B cell (primary cell): Measurements from ENCODE around the gene AKAP6. TPM values are rescaled to one million over a fixed set of nuclear protein-coding genes. Genes with fewer than 3 reads are reported as not detected.

Experiments used
- ATAC-seq: fragments of 200-7000 bp; cut with Tn5 transposase; one replicate; pipeline ENCODE4 v1.10.0; 2021; ENCODE audit warnings: low read depth, mild to moderate bottlenecking, moderate number of reproducible peaks, moderate library complexity
- CTCF ChIA-PET: fragments of 350-600 bp; sonication (Branson Sonifier 250); formaldehyde crosslinking; loops from one replicate; lab custom pipeline; 2021; ENCODE audit warnings: antibody characterized with exemption, inconsistent platforms; lab: Charles Lee
- POLR2A ChIA-PET: fragments of 350-600 bp; sonication (Branson Sonifier 250); formaldehyde crosslinking; loops from one replicate; lab custom pipeline; 2021; ENCODE audit warnings: antibody characterized with exemption; lab: Charles Lee
- DNase-seq: peaks from one replicate; pipeline ENCODE4 v3.0.0; 2013
- H2AFZ ChIP-seq: 2 replicates; pipeline ENCODE4 v1.6.1; 2012; ENCODE audit warnings: mild to moderate bottlenecking, low read depth, low read length; ENCODE audit not compliant: insufficient read depth, poor library complexity, severe bottlenecking
- H3K27ac ChIP-seq, 2 donors: 1 replicate in 1 of 2; 2 replicates in 1 of 2; pipeline ENCODE4 v1.5.1; 2012 to 2013; ENCODE audit warnings: low read length in 2 of 2, mild to moderate bottlenecking in 2 of 2, moderate library complexity in 1 of 2
- H3K27me3 ChIP-seq, 4 experiments: fragments of 200-600 bp in 1 of 4; sonication (generic) in 1 of 4; replicated peaks in 1 of 4; 1 replicate in 2 of 4; 2 replicates in 2 of 4; pipeline versions ENCODE4 v1.6.1 to v1.7.0; 2013 to 2016; ENCODE audit warnings: low read length in 3 of 4, mild to moderate bottlenecking in 2 of 4, mixed read lengths in 1 of 4, moderate library complexity in 1 of 4; ENCODE audit not compliant: insufficient read depth in 4 of 4, control insufficient read depth in 3 of 4; ENCODE audit errors: control extremely low read depth in 1 of 4
- H3K36me3 ChIP-seq, 2 experiments: replicated peaks in 1 of 2; 1 replicate in 1 of 2; 2 replicates in 1 of 2; pipeline versions ENCODE4 v1.6.1 to v1.7.1; 2013; ENCODE audit warnings: low read length in 1 of 2; ENCODE audit not compliant: insufficient read depth in 2 of 2, control insufficient read depth in 1 of 2; ENCODE audit errors: control extremely low read depth in 1 of 2, extremely low read depth in 1 of 2
- H3K4me1 ChIP-seq, 2 donors: fragments of 200-600 bp in 1 of 2; sonication (generic) in 1 of 2; 1 replicate in 1 of 2; 2 replicates in 1 of 2; pipeline versions ENCODE4 v1.5.1 to v1.6.1; 2013 to 2017; ENCODE audit warnings: low read length in 2 of 2; ENCODE audit not compliant: control insufficient read depth in 2 of 2, insufficient read depth in 2 of 2
- H3K4me2 ChIP-seq: replicated peaks from 2 replicates; pipeline ENCODE3; 2012; ENCODE audit warnings: mild to moderate bottlenecking, low read depth, low read length; ENCODE audit not compliant: poor library complexity, severe bottlenecking
- H3K4me3 ChIP-seq, 5 experiments: fragments of 200-600 bp in 1 of 5; sonication (generic) in 1 of 5; 1 replicate in 3 of 5; 2 replicates in 2 of 5; pipeline versions ENCODE4 v1.5.1 to v1.7.0; 2011 to 2016; ENCODE audit warnings: low read length in 4 of 5, mild to moderate bottlenecking in 4 of 5, low read depth in 2 of 5, control low read depth in 1 of 5, moderate library complexity in 1 of 5; ENCODE audit not compliant: insufficient read depth in 1 of 5; ENCODE audit errors: control extremely low read depth in 1 of 5, extremely low read depth in 1 of 5
- H3K79me2 ChIP-seq: fragments of 200-600 bp; sonication (generic); one replicate; pipeline ENCODE4 v1.6.0; 2016; ENCODE audit warnings: low read length; ENCODE audit not compliant: control insufficient read depth, insufficient read depth
- H3K9ac ChIP-seq: fragments of 200-600 bp; sonication (generic); 2 replicates; pipeline ENCODE4 v1.6.1; 2017; ENCODE audit warnings: mild to moderate bottlenecking, low read length, moderate library complexity
- H3K9me3 ChIP-seq, 3 donors: one replicate each; pipeline versions ENCODE4 v1.6.1 to v1.7.1; 2013; ENCODE audit warnings: low read length in 2 of 3; ENCODE audit not compliant: control insufficient read depth in 2 of 3, insufficient read depth in 1 of 3; ENCODE audit errors: control extremely low read depth in 1 of 3
- H4K20me1 ChIP-seq: 2 replicates; pipeline ENCODE4 v1.6.0; 2012; ENCODE audit warnings: mild to moderate bottlenecking, low read length; ENCODE audit not compliant: insufficient read depth, control insufficient read depth, poor library complexity, severe bottlenecking
- H3K27ac Mint-ChIP-seq: one replicate; pipeline ENCODE4 v1.8.0; 2021; ENCODE audit warnings: mixed read lengths
- H3K27me3 Mint-ChIP-seq: one replicate; pipeline ENCODE4 v1.8.0; 2021; ENCODE audit warnings: mixed read lengths
- H3K4me1 Mint-ChIP-seq: one replicate; pipeline ENCODE4 v1.8.0; 2021; ENCODE audit warnings: mixed read lengths
- H3K4me3 Mint-ChIP-seq: one replicate; pipeline ENCODE4 v1.8.0; 2021; ENCODE audit warnings: mixed read lengths
- H3K9me3 Mint-ChIP-seq: one replicate; pipeline ENCODE4 v1.8.0; 2022; ENCODE audit warnings: mixed read lengths; ENCODE audit not compliant: insufficient read depth
- EZH2 ChIP-seq: IDR thresholded peaks from 2 replicates; pipeline ENCODE4 v1.6.1; 2012; ENCODE audit warnings: borderline replicate concordance, low read depth, mild to moderate bottlenecking, moderate library complexity, low read length; ENCODE audit not compliant: insufficient read depth, poor library complexity, severe bottlenecking
- WGBS: methylation state at CpG from one replicate; pipeline ENCODE4 v1.1.5; 2013; ENCODE audit warnings: missing lambda C conversion rate; ENCODE audit not compliant: insufficient coverage; 5-methylcytosine and 5-hydroxymethylcytosine counted together
- intact Hi-C: fragments of 100-400 bp; cut with micrococcal nuclease; formaldehyde crosslinking; loops from one replicate; pipeline ENCODE4 v1.10.0; 2022
- polyA plus RNA-seq: library from polyadenylated mRNA; depleted of rRNA; stranded (reverse); fragments of >200 nt; gene quantifications from 2 replicates; pipeline ENCODE4 v1.2.3, GENCODE V29; 2012
- total RNA-seq, 2 donors: library from RNA; stranded (reverse); fragments of 120-200 nt in 1 of 2; gene quantifications; 1 replicate in 1 of 2; 2 replicates in 1 of 2; pipeline versions ENCODE4 v1.2.3 to v1.2.4, GENCODE V29; 2013 to 2022
- TF ChIP-seq, protein P1 (sequence below): fragments of 200-600 bp; IDR thresholded peaks from one replicate; pipeline ENCODE4 v1.8.0; 2022; ENCODE audit warnings: antibody characterized with exemption, mild to moderate bottlenecking

AKAP6 gene
- total and polyA plus RNA-seq, 2 donors (not counting 1 experiment from before 2014, with no cell fraction given) = 1.4 to 2.8 TPM

DNA sequence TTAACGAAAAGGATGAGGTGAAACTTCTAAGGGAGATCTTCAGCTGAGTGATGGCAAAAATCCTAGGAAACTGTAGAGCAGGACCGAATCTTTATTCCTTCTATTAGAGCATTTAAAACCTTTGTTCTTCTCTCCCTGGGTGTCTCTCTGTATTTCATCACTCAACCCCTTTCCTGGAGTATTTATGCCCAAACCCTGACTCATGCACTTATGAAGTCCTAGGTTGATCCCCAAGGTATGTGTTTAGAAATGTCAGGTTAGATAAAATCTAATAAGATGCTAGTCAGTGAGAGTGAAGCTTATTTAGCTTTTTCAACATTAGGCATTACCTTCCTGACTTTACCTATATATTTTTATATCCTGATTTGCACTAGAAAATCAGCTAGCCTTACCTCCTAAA, 369.7 kb downstream of the AKAP6 start:
- CTCF ChIA-PET = no interaction called here
- POLR2A ChIA-PET = no interaction called here
- H3K4me3 ChIP-seq = no peak overlapping the region
- WGBS = 100% methylated on average over 1 of the region's 2 CpGs
- H4K20me1 ChIP-seq = no peaks in the 10 kb centered on the region
- H3K27ac ChIP-seq = no peak overlapping the region
- no peak for DNase-seq
- no peaks in the 10 kb centered on the region for H3K27me3 ChIP-seq
- H3K79me2 ChIP-seq = no peaks in the 10 kb centered on the region
- no peaks in the 10 kb centered on the region for H3K36me3 ChIP-seq
- no peak overlapping the region for H3K4me2 ChIP-seq
- no peak for ATAC-seq
- no peak overlapping the region for H3K9ac ChIP-seq
- no peaks in the 10 kb centered on the region for H3K27me3 Mint-ChIP-seq
- peaks cover 0 to 5% of the 10 kb centered on the region in 2 donors for H3K4me1 ChIP-seq
- H3K9me3 ChIP-seq = no peaks in the 10 kb centered on the region
- no peak for TF ChIP-seq EZH2
- no peak overlapping the region for H3K27ac Mint-ChIP-seq
- H3K4me3 Mint-ChIP-seq = no peak overlapping the region
- no peaks in the 10 kb centered on the region for H3K9me3 Mint-ChIP-seq
- H2AFZ ChIP-seq = no peak overlapping the region
- peaks cover 10% of the 10 kb centered on the region for H3K4me1 Mint-ChIP-seq
- intact Hi-C loops = no loop called here

DNA sequence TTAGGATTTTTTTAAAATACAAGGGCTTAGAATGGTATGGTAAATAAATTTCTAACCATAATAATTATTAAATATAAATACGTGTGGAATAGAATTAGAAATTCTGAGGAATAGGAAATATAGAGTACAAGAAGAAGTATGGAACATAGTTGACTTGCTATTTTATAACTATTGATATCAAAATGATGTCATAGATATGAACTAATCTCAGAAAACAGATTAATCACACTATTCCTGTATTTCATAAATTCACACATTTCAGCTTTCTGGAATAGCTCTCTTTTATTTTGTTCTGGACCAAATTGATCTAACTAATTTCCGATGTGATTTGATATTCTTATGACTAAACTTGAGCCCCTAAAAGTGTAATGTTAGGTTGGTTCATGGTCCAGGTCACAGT, 372.4 kb downstream of the AKAP6 start:
- H3K36me3 ChIP-seq = no peaks in the 10 kb centered on the region
- ATAC-seq = no peak
- H3K27me3 Mint-ChIP-seq = no peaks in the 10 kb centered on the region
- H3K9me3 Mint-ChIP-seq = no peaks in the 10 kb centered on the region
- ChIA-PET CTCF (no interaction called here), POLR2A (no interaction called here)
- no peak overlapping the region for H3K9ac ChIP-seq
- TF ChIP-seq, protein P1, sequence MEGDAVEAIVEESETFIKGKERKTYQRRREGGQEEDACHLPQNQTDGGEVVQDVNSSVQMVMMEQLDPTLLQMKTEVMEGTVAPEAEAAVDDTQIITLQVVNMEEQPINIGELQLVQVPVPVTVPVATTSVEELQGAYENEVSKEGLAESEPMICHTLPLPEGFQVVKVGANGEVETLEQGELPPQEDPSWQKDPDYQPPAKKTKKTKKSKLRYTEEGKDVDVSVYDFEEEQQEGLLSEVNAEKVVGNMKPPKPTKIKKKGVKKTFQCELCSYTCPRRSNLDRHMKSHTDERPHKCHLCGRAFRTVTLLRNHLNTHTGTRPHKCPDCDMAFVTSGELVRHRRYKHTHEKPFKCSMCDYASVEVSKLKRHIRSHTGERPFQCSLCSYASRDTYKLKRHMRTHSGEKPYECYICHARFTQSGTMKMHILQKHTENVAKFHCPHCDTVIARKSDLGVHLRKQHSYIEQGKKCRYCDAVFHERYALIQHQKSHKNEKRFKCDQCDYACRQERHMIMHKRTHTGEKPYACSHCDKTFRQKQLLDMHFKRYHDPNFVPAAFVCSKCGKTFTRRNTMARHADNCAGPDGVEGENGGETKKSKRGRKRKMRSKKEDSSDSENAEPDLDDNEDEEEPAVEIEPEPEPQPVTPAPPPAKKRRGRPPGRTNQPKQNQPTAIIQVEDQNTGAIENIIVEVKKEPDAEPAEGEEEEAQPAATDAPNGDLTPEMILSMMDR = no peak
- no peak for TF ChIP-seq EZH2
- no peak overlapping the region for H3K27ac ChIP-seq
- intact Hi-C loops = no loop called here
- H3K4me3 Mint-ChIP-seq = no peak overlapping the region
- H3K27me3 ChIP-seq = no peaks in the 10 kb centered on the region
- H3K4me1 ChIP-seq = peaks cover 0 to 5% of the 10 kb centered on the region in 2 donors
- H3K4me3 ChIP-seq = no peak overlapping the region
- no peak for DNase-seq
- no peak overlapping the region for H3K27ac Mint-ChIP-seq
- WGBS = no CpG with 5 or more reads among the region's 2 CpGs
- peaks cover 11% of the 10 kb centered on the region for H3K4me1 Mint-ChIP-seq
- H4K20me1 ChIP-seq = no peaks in the 10 kb centered on the region
- no peaks in the 10 kb centered on the region for H3K9me3 ChIP-seq
- H3K79me2 ChIP-seq = no peaks in the 10 kb centered on the region
- H2AFZ ChIP-seq = no peak overlapping the region
- H3K4me2 ChIP-seq = no peak overlapping the region
